SH-SY5Y (cell line): ENCODE measurements around the gene STPG4.

Source experiments
- GATA2 ChIP-seq: IDR thresholded peaks from 2 replicates; pipeline ENCODE4 v1.6.1; 2011; ENCODE audit warnings: mild to moderate bottlenecking, low read depth, low read length
- GATA3 ChIP-seq: IDR thresholded peaks from 2 replicates; pipeline ENCODE4 v1.6.1; 2011; ENCODE audit warnings: low read depth, mild to moderate bottlenecking, low read length, moderate library complexity

DNA sequence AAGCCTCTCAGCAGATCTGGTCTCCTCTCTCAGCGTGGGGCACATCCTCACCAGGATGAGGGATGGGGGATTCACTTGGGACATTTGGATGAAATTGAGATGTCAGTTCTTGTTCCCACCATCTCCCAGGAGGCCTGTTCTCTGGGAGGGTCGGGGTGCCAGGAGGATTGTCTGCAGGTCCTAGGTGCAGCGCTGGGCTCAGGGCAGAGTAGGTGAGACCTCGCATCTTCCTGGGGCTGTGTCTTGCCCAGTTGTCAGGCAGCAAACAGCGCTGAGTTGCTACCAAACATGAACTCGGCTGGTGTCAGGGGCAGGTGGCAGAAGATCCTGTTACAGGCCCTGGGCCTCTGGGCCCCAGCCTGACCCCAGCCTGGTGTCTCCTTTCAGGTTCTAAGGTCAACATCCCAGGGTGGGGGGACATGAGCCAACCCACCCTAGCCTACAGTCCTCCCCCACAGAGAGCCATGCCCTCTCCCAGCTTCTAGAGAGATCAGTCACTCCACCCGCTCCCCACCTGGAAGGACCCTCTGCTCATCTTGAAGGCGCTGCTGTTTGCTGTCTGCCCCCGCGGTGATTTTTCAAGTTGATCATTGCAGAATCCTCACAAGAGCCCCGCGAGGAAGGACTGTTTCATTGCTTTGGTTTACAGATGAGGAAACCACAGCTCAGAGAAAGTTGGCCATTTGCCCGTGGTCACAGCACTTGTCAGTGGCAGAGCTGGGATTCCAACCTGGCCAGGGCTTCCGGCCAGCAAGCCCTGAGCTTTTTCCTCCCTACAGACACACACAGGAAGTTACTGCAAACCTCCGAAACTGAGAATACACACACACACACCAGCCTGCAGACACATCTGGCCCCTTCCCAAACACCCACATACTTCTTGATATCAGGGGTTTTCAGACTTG, 83.9 kb downstream of the STPG4 start:
- TF ChIP-seq GATA3, result no peak
- no peak for TF ChIP-seq GATA2
